ENCODE measurements around the gene ATP1A4.
A peak's percentile ranks its signal among the peaks of the same experiment; 100 is the strongest.

ATP1A4 gene

DNA sequence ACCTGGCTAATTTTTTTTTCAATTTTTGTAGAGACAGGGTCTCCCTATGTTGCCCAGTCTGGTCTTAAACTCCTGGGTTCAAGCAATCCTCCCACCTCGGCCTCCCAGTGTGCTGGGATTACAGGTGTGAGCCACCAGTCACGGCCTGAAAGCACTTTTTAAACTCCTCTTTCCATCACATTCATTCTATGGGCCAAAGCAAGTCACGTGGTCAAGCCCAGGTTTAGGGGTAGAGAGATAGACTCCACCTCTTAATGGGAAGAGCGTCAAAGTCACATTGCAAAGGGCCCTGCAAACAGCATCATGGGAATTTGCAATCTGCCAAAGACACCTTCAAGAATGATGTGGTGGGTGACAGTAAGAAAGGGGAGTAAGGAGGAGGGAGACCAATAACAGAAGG, 7.1 kb downstream of the ATP1A4 start:
- Histone ChIP-seq H3K9ac (no peak overlapping the region), H3K27me3 (no peaks in the 10 kb centered on the region), H3K27ac (no peak overlapping the region), H3K4me3 (no peak overlapping the region), H3K4me1 (no peaks in the 10 kb centered on the region; the same call in 1 of the 2 replicates), H4K20me1 (no peaks in the 10 kb centered on the region), H3K9me3 (no peaks in the 10 kb centered on the region), H3K4me2 (no peak overlapping the region), H3K36me3 (no peaks in the 10 kb centered on the region)
- TF ChIP-seq Cebpa-rat (IDR thresholded peaks at IDR 0.05): no peak

DNA sequence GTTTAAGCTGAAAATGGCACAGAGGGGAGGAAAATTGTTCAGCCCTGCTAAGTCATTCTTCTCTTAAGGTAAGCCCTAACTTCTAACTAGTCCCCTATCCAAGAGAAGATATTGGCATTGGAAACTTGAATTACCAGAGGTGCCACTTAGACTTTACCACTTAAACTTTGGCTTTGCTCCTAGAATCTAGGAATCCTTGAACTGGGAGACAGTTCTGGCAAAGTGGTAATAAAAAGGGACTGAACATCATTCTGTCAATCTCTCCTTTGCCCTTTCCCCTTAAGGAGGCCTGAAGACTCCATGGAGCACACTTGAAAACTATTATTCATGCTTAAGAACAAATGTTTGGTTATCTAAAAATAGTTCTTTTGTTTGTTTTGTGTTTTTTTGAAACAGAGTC, 8.4 kb downstream of the ATP1A4 start:
- Histone ChIP-seq H3K9ac (no peak overlapping the region), H3K4me3 (no peak overlapping the region), H3K4me2 (no peak overlapping the region), H3K27ac (no peak overlapping the region), H3K4me1 (no peaks in the 10 kb centered on the region; the same call in 1 of the 2 replicates), H3K9me3 (no peaks in the 10 kb centered on the region), H3K27me3 (no peaks in the 10 kb centered on the region), H3K36me3 (no peaks in the 10 kb centered on the region), H4K20me1 (no peaks in the 10 kb centered on the region)
- TF ChIP-seq Cebpa-rat (IDR thresholded peaks at IDR 0.05): no peak

DNA sequence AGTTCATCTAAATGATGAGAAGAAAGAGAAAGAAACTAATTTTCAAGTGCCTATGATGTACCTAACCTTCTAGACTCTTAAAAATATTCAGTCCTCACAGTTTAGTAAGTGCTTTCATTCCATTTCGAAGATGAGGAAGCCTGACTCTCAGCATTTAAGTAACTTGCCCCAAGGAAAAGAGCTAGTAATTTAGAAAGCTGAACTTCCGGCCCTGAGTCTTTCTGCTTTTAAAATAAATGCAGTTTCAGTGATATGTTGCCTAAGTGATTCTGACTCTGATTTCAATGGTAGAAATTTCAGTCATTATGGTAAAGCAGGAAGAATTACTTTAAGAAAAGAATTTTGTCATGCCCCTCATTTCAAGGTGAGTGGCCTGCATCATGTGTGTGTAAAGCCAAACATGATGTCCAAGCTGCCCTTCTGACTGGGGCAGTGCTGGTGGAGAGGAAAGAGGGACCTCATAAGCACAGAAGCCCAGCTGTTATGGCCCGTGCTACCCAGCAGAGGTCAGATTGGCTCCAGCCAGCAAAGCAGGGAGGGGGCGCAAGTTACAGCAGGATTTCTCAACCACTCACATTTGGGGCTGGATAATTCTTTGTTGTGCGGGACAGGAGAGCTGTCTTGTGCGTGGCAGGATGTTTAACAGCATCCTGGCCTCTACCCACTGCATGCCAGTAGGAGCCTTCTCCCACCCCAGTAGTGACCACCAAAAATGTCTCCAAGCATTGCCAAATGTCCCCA, 10.7 kb downstream of the ATP1A4 start:
- Histone ChIP-seq H3K4me1 (peaks cover 16% of the 10 kb centered on the region), H3K9ac (no peak overlapping the region), H3K4me2 (no peak overlapping the region), H3K4me3 (no peak overlapping the region), H3K27ac (no peak overlapping the region), H4K20me1 (no peaks in the 10 kb centered on the region), H3K36me3 (no peaks in the 10 kb centered on the region), H3K27me3 (no peaks in the 10 kb centered on the region), H3K9me3 (no peaks in the 10 kb centered on the region)
- no peak for TF ChIP-seq Cebpa-rat (IDR thresholded peaks at IDR 0.05)

DNA sequence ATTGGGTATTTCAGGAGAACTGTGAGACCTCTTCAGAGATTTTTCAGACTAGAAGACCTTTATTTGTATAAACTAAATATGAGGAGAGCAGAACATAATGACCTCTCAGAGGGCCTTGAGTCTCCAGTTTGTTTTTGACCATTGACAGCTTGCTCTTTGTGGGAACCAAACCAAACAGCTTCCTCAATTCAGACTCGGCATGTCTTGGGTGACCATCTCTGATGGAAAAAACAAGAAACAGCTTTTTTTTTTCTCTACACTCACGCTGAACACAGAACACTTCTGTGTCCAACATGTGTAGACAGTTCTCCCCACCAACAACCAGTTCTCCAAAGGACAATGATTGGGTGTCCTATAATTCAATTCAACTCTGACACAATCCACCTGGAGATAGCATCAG, 11.5 kb downstream of the ATP1A4 start:
- Histone ChIP-seq H3K9ac (no peak overlapping the region), H3K9me3 (no peaks in the 10 kb centered on the region), H3K36me3 (no peaks in the 10 kb centered on the region), H3K4me2 (no peak overlapping the region), H3K4me3 (no peak overlapping the region), H3K4me1 (peaks cover 24% of the 10 kb centered on the region), H3K27me3 (no peaks in the 10 kb centered on the region), H3K27ac (no peak overlapping the region), H4K20me1 (no peaks in the 10 kb centered on the region)
- no peak for TF ChIP-seq Cebpa-rat (IDR thresholded peaks at IDR 0.05)

DNA sequence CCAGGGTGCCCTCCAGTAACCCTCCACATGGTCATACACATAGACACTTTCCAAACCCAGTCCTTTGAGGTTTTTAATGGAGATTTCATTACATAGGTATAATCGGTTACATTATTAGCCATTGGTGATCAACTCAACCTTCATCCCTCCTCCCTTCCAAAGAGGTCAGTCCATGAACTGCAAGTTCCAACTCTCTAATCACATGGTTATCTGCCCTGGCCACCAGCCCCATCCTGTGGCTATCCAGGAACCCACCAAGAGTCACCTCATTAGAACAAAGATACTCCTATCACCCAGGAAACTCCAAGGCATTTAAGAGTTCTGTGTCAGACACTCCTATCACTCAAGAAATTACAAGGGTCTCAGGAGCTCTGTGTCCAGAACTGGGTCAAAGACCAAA, 12.2 kb downstream of the ATP1A4 start:
- Histone ChIP-seq H3K9ac (no peak overlapping the region), H3K4me1 (peaks cover 31% of the 10 kb centered on the region), H3K4me2 (no peak overlapping the region; the same call in 1 of the 2 replicates), H3K4me3 (no peak overlapping the region), H3K27ac (no peak overlapping the region), H3K9me3 (no peaks in the 10 kb centered on the region), H4K20me1 (no peaks in the 10 kb centered on the region), H3K36me3 (no peaks in the 10 kb centered on the region), H3K27me3 (no peaks in the 10 kb centered on the region)
- TF ChIP-seq Cebpa-rat (IDR thresholded peaks at IDR 0.05): no peak

DNA sequence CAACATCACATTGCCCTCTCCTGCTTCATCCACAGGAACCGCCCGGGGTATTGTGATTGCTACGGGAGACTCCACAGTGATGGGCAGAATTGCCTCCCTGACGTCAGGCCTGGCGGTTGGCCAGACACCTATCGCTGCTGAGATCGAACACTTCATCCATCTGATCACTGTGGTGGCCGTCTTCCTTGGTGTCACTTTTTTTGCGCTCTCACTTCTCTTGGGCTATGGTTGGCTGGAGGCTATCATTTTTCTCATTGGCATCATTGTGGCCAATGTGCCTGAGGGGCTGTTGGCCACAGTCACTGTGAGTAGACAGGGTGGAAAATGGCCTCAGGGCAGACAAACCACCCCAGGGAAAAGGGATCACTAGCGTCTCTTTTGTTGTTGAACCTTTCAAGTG, 12.7 kb downstream of the ATP1A4 start:
- Histone ChIP-seq H3K9ac (no peak overlapping the region), H3K27me3 (no peaks in the 10 kb centered on the region), H3K9me3 (no peaks in the 10 kb centered on the region)

DNA sequence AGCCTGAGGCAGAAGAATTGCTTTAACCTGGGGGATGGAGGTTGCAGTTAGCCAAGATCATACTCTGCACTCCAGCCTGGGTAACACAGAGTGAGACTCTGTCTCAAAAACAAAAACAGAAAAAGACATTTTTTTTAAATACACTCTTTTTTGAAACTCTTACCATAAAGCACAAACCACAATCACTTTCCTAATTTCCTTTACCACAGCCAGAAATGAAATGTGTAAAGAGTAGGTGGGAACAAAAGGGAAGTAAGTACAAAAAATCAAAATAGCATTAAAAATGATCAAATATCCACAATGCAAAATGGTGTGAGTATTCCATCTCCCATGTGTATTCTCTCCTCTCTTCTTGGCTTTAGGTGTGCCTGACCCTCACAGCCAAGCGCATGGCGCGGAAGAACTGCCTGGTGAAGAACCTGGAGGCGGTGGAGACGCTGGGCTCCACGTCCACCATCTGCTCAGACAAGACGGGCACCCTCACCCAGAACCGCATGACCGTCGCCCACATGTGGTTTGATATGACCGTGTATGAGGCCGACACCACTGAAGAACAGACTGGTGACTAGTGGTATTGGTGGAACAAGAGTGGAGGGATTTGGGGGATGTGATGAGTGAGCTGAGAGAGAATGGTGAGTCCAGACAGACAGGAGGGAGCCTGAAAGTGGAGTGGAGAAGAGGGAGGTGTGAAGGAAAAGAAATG, 14.9 kb downstream of the ATP1A4 start:
- Histone ChIP-seq H3K27ac (no peak overlapping the region), H3K9ac (no peak overlapping the region), H3K4me1 (peaks cover 58% of the 10 kb centered on the region), H3K36me3 (no peaks in the 10 kb centered on the region), H3K9me3 (no peaks in the 10 kb centered on the region), H3K4me3 (no peak overlapping the region), H3K4me2 (peak overlapping the region; percentile 61), H3K27me3 (no peaks in the 10 kb centered on the region), H4K20me1 (no peaks in the 10 kb centered on the region)
- no peak for TF ChIP-seq Cebpa-rat (IDR thresholded peaks at IDR 0.05)

More for the DNA sequence above, 12.7 kb downstream of the ATP1A4 start:
- Histone ChIP-seq H3K4me1 (peaks cover 36% of the 10 kb centered on the region), H4K20me1 (no peaks in the 10 kb centered on the region), H3K4me3 (no peak overlapping the region), H3K4me2 (no peak overlapping the region), H3K36me3 (no peaks in the 10 kb centered on the region), H3K27ac (no peak overlapping the region)
- no peak for TF ChIP-seq Cebpa-rat (IDR thresholded peaks at IDR 0.05)

DNA sequence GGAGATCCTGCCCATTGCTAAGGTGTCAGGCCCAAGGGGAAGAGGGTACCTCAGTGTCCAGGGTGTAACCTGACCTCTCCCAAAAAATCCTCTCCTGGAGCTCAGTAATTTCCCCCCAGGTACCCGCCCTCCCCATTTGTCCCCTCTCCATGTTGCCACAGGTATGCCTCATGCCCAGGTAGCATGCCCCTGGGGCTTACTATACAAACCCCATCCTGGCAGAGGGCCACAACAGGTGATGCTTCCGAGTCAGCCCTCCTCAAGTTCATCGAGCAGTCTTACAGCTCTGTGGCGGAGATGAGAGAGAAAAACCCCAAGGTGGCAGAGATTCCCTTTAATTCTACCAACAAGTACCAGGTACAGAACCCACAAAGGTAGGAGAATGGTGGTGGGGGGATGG, 15.7 kb downstream of the ATP1A4 start:
- no peak for TF ChIP-seq Cebpa-rat (IDR thresholded peaks at IDR 0.05)
- no peak overlapping the region for H3K9ac ChIP-seq
- no peaks in the 10 kb centered on the region for H3K27me3 ChIP-seq
- H3K9me3 ChIP-seq: no peaks in the 10 kb centered on the region
- H3K27ac ChIP-seq: no peak overlapping the region
- no peaks in the 10 kb centered on the region for H3K36me3 ChIP-seq
- no peaks in the 10 kb centered on the region for H4K20me1 ChIP-seq
- no peak overlapping the region for H3K4me3 ChIP-seq
- peak overlapping the region; percentile 61; the same call in 1 of the 2 replicates for H3K4me2 ChIP-seq
- H3K4me1 ChIP-seq: peaks cover 62% of the 10 kb centered on the region

DNA sequence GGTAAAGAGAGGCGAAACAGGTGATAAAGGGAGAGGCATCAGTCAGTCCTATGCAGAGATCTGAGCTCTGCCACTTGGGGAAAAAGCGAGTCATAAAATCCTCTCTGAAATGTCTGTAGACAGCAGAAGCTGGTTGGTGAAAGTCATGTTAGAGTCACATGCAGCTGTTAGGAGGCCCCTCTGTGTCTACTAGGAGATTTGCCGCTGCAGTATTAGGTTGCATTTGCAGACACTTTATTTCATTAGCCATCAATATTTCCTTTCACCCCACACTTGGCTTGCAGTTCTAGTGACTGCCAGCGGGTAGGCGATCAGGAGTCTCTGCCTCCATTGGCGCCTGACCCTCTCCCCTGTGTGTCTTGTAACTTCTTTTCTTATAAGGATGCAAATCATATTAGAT, 16.2 kb downstream of the ATP1A4 start:
- no peak overlapping the region for H3K27ac ChIP-seq
- no peak overlapping the region for H3K9ac ChIP-seq
- no peak overlapping the region for H3K4me2 ChIP-seq
- H3K9me3 ChIP-seq: no peaks in the 10 kb centered on the region
- no peak for TF ChIP-seq Cebpa-rat (IDR thresholded peaks at IDR 0.05)
- H3K4me1 ChIP-seq: peaks cover 62% of the 10 kb centered on the region
- no peaks in the 10 kb centered on the region for H3K36me3 ChIP-seq
- no peaks in the 10 kb centered on the region for H4K20me1 ChIP-seq
- no peak overlapping the region for H3K4me3 ChIP-seq
- no peaks in the 10 kb centered on the region for H3K27me3 ChIP-seq

DNA sequence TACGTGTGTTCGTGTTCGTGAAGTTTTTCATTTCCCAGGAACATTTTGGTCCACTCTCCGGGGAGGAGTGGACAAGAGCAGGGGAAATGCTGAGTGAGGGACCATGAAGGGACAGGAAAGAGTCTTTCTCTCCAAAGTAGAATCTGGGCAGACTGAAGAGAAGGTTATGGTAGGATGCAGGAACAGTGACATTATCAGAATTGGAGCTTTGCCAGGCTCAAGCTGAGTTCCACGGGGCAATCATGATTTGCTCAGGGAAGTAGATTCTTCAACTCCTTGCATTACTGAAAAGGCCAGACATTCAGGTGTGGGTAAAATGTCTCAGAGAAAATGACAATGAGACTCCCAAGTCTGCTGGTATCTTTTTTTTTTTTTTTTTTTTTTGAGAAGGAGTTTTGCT, 16.6 kb downstream of the ATP1A4 start:
- Histone ChIP-seq H3K27me3 (no peaks in the 10 kb centered on the region), H3K9ac (no peak overlapping the region), H3K4me2 (no peak overlapping the region; the same call in 1 of the 2 replicates), H3K9me3 (no peaks in the 10 kb centered on the region), H3K27ac (no peak overlapping the region), H3K4me3 (no peak overlapping the region), H3K36me3 (no peaks in the 10 kb centered on the region), H3K4me1 (peaks cover 62% of the 10 kb centered on the region), H4K20me1 (no peaks in the 10 kb centered on the region)
- no peak for TF ChIP-seq Cebpa-rat (IDR thresholded peaks at IDR 0.05)
